ENCODE results near the gene PGM5. TPM values are rescaled to one million over a fixed set of nuclear protein-coding genes. Genes with fewer than 3 reads are reported as not detected.

The PGM5 gene
- total and polyA plus RNA-seq, 12 donors, result 27.3 to 244 (median 121) TPM

- H3K27me3 ChIP-seq, result no peaks in the 10 kb centered on the region
- no peaks in the 10 kb centered on the region for H3K9me3 ChIP-seq (replicated peaks in 1 of 3)
- intact Hi-C loops (cut with DNase I), result no loop called here
- H3K27ac ChIP-seq, result no peak overlapping the region
- 83 to 88% (median 85%) methylated on average over 4 of the region's 4 CpGs for WGBS, 4 donors
- H3K4me1 ChIP-seq (replicated peaks in 1 of 2), result peaks cover 11 to 26% of the 10 kb centered on the region in 2 donors
- no peaks in the 10 kb centered on the region for H3K36me3 ChIP-seq (replicated peaks in 1 of 2)
- TF ChIP-seq CTCF (IDR thresholded peaks at IDR 0.05), result no peak
- no peak for TF ChIP-seq POLR2A (IDR thresholded peaks at IDR 0.05)
- no peak for DNase-seq
- H3K4me3 ChIP-seq, result no peak overlapping the region
Observed at GRCh38 chr9:68532131-68532530, 175.7 kb downstream of the PGM5 start.

- WGBS, 4 donors, result 45 to 76% (median 72%) methylated on average over 3 of the region's 3 CpGs
- intact Hi-C loops (cut with DNase I), result no loop called here
- H3K27me3 ChIP-seq, result no peaks in the 10 kb centered on the region
- H3K36me3 ChIP-seq (replicated peaks in 1 of 2), result no peaks in the 10 kb centered on the region
- no peak for DNase-seq
- peaks cover 6 to 16% of the 10 kb centered on the region in 2 donors for H3K4me1 ChIP-seq (replicated peaks in 1 of 2)
- H3K27ac ChIP-seq, result no peak overlapping the region
- no peaks in the 10 kb centered on the region for H3K9me3 ChIP-seq (replicated peaks in 1 of 3)
- TF ChIP-seq CTCF (IDR thresholded peaks at IDR 0.05), result no peak
- TF ChIP-seq POLR2A (IDR thresholded peaks at IDR 0.05), result no peak
- no peak overlapping the region for H3K4me3 ChIP-seq
Observed at GRCh38 chr9:68533678-68534077, 177.3 kb downstream of the PGM5 start.

- no peaks in the 10 kb centered on the region for H3K9me3 ChIP-seq (replicated peaks in 1 of 3)
- no peak overlapping the region for H3K4me3 ChIP-seq
- no peaks in the 10 kb centered on the region for H3K4me1 ChIP-seq (replicated peaks in 1 of 2)
- DNase-seq, result no peak
- H3K27ac ChIP-seq, result no peak overlapping the region
- no peaks in the 10 kb centered on the region for H3K36me3 ChIP-seq (replicated peaks in 1 of 2)
- H3K27me3 ChIP-seq, result no peaks in the 10 kb centered on the region
- intact Hi-C loops (cut with DNase I), result no loop called here
- TF ChIP-seq POLR2A (IDR thresholded peaks at IDR 0.05), result no peak
- TF ChIP-seq CTCF (IDR thresholded peaks at IDR 0.05), result no peak
- 81 to 90% (median 85%) methylated on average over 10 of the region's 10 CpGs for WGBS, 4 donors
Observed at GRCh38 chr9:68536876-68537615, 180.6 kb downstream of the PGM5 start.

- TF ChIP-seq CTCF (IDR thresholded peaks at IDR 0.05) (no peak), POLR2A (IDR thresholded peaks at IDR 0.05) (no peak)
- Histone ChIP-seq H3K4me3 (no peak overlapping the region), H3K4me1 (replicated peaks in 1 of 2) (no peaks in the 10 kb centered on the region), H3K9me3 (replicated peaks in 1 of 3) (no peaks in the 10 kb centered on the region), H3K27me3 (no peaks in the 10 kb centered on the region), H3K27ac (no peak overlapping the region), H3K36me3 (replicated peaks in 1 of 2) (no peaks in the 10 kb centered on the region)
- intact Hi-C loops (cut with DNase I), result no loop called here
- WGBS, 4 donors, result 89 to 94% (median 93%) methylated on average over 1 of the region's 1 CpG
- no peak for DNase-seq
Observed at GRCh38 chr9:68537616-68537880, 181.1 kb downstream of the PGM5 start.
